OCI-LY3 (cell line): ENCODE results near the gene CTBS.

Experiments
- CTCF ChIP-seq: fragments of 200-600, 300-600 bp; sonication (generic); IDR thresholded peaks from 2 replicates; pipeline ENCODE4 v1.5.1; 2014; ENCODE audit warnings: antibody characterized with exemption, low read length, low read depth
- EZH2phosphoT487 ChIP-seq: fragments of 200-600 bp; shearing (Covaris generic); IDR thresholded peaks from 2 replicates; pipeline ENCODE4 v1.6.1; 2018; ENCODE audit warnings: antibody characterized with exemption, mixed run types, low read depth

GRCh38 chr1:84613887-84614286 lies 39.6 kb upstream of the CTBS start:
- no peak for TF ChIP-seq EZH2phosphoT487
- TF ChIP-seq CTCF: no peak
